IMR-90 (cell line): ENCODE results near the gene DCDC1. TPM values are rescaled to one million over a fixed set of nuclear protein-coding genes. Genes with fewer than 3 reads are reported as not detected.

Source experiments
- ATAC-seq: fragments of 200-7000 bp; cut with Tn5 transposase; 2 replicates; pipeline ENCODE4 v1.9.1; 2020; ENCODE audit warnings: low read depth, mild to moderate bottlenecking, moderate library complexity
- Bru-seq: library from RNA; stranded (reverse); fragments of 400-500 nt; gene quantifications from one replicate; lab custom pipeline; 2021; lab: Mats Ljungman, UMichigan
- BruChase-seq, 2 experiments: library from RNA; stranded (reverse); fragments of 400-500 nt; gene quantifications; one replicate each; lab custom pipeline; 2021; lab: Mats Ljungman, UMichigan
- BruUV-seq: library from RNA; stranded (reverse); fragments of 400-500 nt; replicated peaks from 2 replicates; lab custom pipeline; 2021; lab: Mats Ljungman, UMichigan
- CTCF ChIA-PET: fragments of 300-600 bp; formaldehyde crosslinking; extraction: SDS; loops from one replicate; lab custom pipeline; 2021; ENCODE audit warnings: antibody characterized with exemption; lab: Yijun Ruan, JAX
- POLR2A ChIA-PET: fragments of 300-600 bp; sonication (Branson Sonifier 250); formaldehyde crosslinking; loops from one replicate; lab custom pipeline; 2022; ENCODE audit warnings: antibody characterized with exemption; ENCODE audit not compliant: unreplicated experiment; lab: Charles Lee
- DNase-seq: peaks from one replicate; pipeline ENCODE4 v3.0.0; 2013
- H2AFZ ChIP-seq: replicated peaks from 2 replicates; pipeline ENCODE3; 2013; ENCODE audit warnings: low read length, mild to moderate bottlenecking; ENCODE audit not compliant: poor library complexity
- H2AK5ac ChIP-seq: 2 replicates; pipeline ENCODE4 v1.6.1; 2013; ENCODE audit warnings: low read depth, low read length, inconsistent platforms
- H2AK9ac ChIP-seq: replicated peaks from 2 replicates; pipeline ENCODE3; 2013; ENCODE audit warnings: mild to moderate bottlenecking, low read depth, low read length, moderate library complexity; ENCODE audit not compliant: poor library complexity
- H2BK120ac ChIP-seq: 2 replicates; pipeline ENCODE4 v1.6.1; 2013; ENCODE audit warnings: low read depth, low read length, inconsistent platforms
- H2BK15ac ChIP-seq: 3 replicates; pipeline ENCODE4 v1.6.1; 2013; ENCODE audit warnings: low read depth, low read length, inconsistent platforms
- H2BK20ac ChIP-seq: 2 replicates; pipeline ENCODE4 v1.6.1; 2013; ENCODE audit warnings: low read depth, mild to moderate bottlenecking, inconsistent platforms, low read length, moderate library complexity
- H2BK5ac ChIP-seq: 2 replicates; pipeline ENCODE4 v1.6.1; 2013; ENCODE audit warnings: mild to moderate bottlenecking, low read depth, low read length, inconsistent platforms; ENCODE audit not compliant: poor library complexity, severe bottlenecking
- H3K14ac ChIP-seq: replicated peaks from 2 replicates; pipeline ENCODE4 v1.6.1; 2013; ENCODE audit warnings: low read depth, low read length, inconsistent platforms
- H3K18ac ChIP-seq: 2 replicates; pipeline ENCODE4 v1.6.1; 2013; ENCODE audit warnings: low read depth, low read length, control low read depth
- H3K23ac ChIP-seq: 2 replicates; pipeline ENCODE4 v1.6.1; 2013; ENCODE audit warnings: low read depth, low read length, inconsistent platforms
- H3K27ac ChIP-seq: 2 replicates; pipeline ENCODE4 v1.5.1; 2013; ENCODE audit warnings: mild to moderate bottlenecking, control low read depth, low read length; ENCODE audit not compliant: insufficient read depth
- H3K27me3 ChIP-seq: 2 replicates; pipeline ENCODE4 v1.6.1; 2013; ENCODE audit warnings: low read length; ENCODE audit not compliant: control insufficient read depth, insufficient read depth
- H3K36me3 ChIP-seq: 2 replicates; pipeline ENCODE4 v1.6.1; 2013; ENCODE audit warnings: low read length, mixed read lengths; ENCODE audit not compliant: control insufficient read depth, insufficient read depth
- H3K4ac ChIP-seq: 2 replicates; pipeline ENCODE4 v1.6.1; 2013; ENCODE audit warnings: low read depth, low read length, inconsistent platforms
- H3K4me1 ChIP-seq: 2 replicates; pipeline ENCODE4 v1.6.1; 2013; ENCODE audit warnings: low read length, mixed read lengths; ENCODE audit not compliant: control insufficient read depth, insufficient read depth
- H3K4me2 ChIP-seq: 2 replicates; pipeline ENCODE4 v1.6.1; 2013; ENCODE audit warnings: low read depth, mild to moderate bottlenecking, control low read depth, low read length, moderate library complexity
- H3K4me3 ChIP-seq: 2 replicates; pipeline ENCODE4 v1.5.1; 2013; ENCODE audit warnings: low read depth, mild to moderate bottlenecking, control low read depth, low read length, moderate library complexity; ENCODE audit not compliant: insufficient read depth
- H3K56ac ChIP-seq: 2 replicates; pipeline ENCODE4 v1.6.1; 2013; ENCODE audit warnings: low read length, inconsistent platforms; ENCODE audit not compliant: insufficient read depth; ENCODE audit errors: extremely low read depth
- H3K79me1 ChIP-seq, 2 experiments: 2 replicates each; pipeline ENCODE4 v1.6.1; 2013; ENCODE audit warnings: low read length in 2 of 2, inconsistent platforms in 1 of 2, low read depth in 1 of 2
- H3K9ac ChIP-seq: 2 replicates; pipeline ENCODE4 v1.6.1; 2013; ENCODE audit warnings: low read depth, low read length, control low read depth
- H3K9me1 ChIP-seq: 2 replicates; pipeline ENCODE4 v1.6.1; 2013; ENCODE audit warnings: low read length, inconsistent platforms; ENCODE audit not compliant: insufficient read depth
- H3K9me3 ChIP-seq: 2 replicates; pipeline ENCODE4 v1.6.1; 2013; ENCODE audit warnings: low read length; ENCODE audit not compliant: control insufficient read depth, insufficient read depth
- H4K20me1 ChIP-seq: 2 replicates; pipeline ENCODE4 v1.6.1; 2013; ENCODE audit warnings: low read length, inconsistent platforms; ENCODE audit not compliant: insufficient read depth
- H4K5ac ChIP-seq: 2 replicates; pipeline ENCODE4 v1.6.1; 2013; ENCODE audit warnings: mild to moderate bottlenecking, low read depth, low read length, control low read depth
- H4K8ac ChIP-seq, 2 experiments: 2 replicates each; pipeline ENCODE4 v1.6.1; 2013; ENCODE audit warnings: low read depth in 2 of 2, low read length in 2 of 2, control low read depth in 1 of 2, inconsistent platforms in 1 of 2
- H4K91ac ChIP-seq: 2 replicates; pipeline ENCODE4 v1.6.1; 2013; ENCODE audit warnings: low read depth, low read length, inconsistent platforms; ENCODE audit not compliant: insufficient read depth
- BHLHE40 ChIP-seq: fragments of 150-350 bp; IDR thresholded peaks from 2 replicates; pipeline ENCODE4 v1.6.1; 2016; ENCODE audit warnings: mild to moderate bottlenecking, low read depth, low read length
- CEBPB ChIP-seq: IDR thresholded peaks from 2 replicates; pipeline ENCODE4 v1.6.1; 2012; ENCODE audit warnings: low read depth, low read length, improper control_type of control experiment
- CHD1 ChIP-seq: IDR thresholded peaks from 2 replicates; pipeline ENCODE4 v1.6.1; 2012; ENCODE audit warnings: low read depth, low read length, improper control_type of control experiment
- FOS ChIP-seq: fragments of 150-350 bp; IDR thresholded peaks from 2 replicates; pipeline ENCODE4 v1.6.1; 2016; ENCODE audit warnings: low read depth, low read length
- MAFK ChIP-seq: IDR thresholded peaks from 2 replicates; pipeline ENCODE4 v1.6.1; 2012; ENCODE audit warnings: low read depth, low read length, improper control_type of control experiment
- MXI1 ChIP-seq: IDR thresholded peaks from 2 replicates; pipeline ENCODE4 v1.6.1; 2012; ENCODE audit warnings: low read depth, mild to moderate bottlenecking, low read length, moderate library complexity, borderline replicate concordance
- NFE2L2 ChIP-seq: fragments of 150-350 bp; IDR thresholded peaks from 2 replicates; pipeline ENCODE4 v1.6.1; 2016; ENCODE audit warnings: low read depth, mild to moderate bottlenecking, low read length
- POLR2A ChIP-seq: IDR thresholded peaks from 2 replicates; pipeline ENCODE4 v1.6.1; 2012; ENCODE audit warnings: mild to moderate bottlenecking, low read depth, low read length
- RAD21 ChIP-seq: IDR thresholded peaks from 2 replicates; pipeline ENCODE4 v1.6.1; 2012; ENCODE audit warnings: low read length, improper control_type of control experiment
- RCOR1 ChIP-seq: IDR thresholded peaks from 2 replicates; pipeline ENCODE4 v1.6.1; 2012; ENCODE audit warnings: mild to moderate bottlenecking, low read length, improper control_type of control experiment; ENCODE audit not compliant: insufficient replicate concordance
- RFX5 ChIP-seq: IDR thresholded peaks from 2 replicates; pipeline ENCODE4 v1.8.0; 2012; ENCODE audit warnings: low read depth, mild to moderate bottlenecking, low read length, moderate library complexity
- USF2 ChIP-seq: fragments of 150-350 bp; IDR thresholded peaks from 2 replicates; pipeline ENCODE4 v1.6.1; 2017; ENCODE audit warnings: mild to moderate bottlenecking, antibody characterized with exemption, low read length, low read depth
- WGBS, 2 experiments: methylation state at CpG; one replicate each; pipeline versions ENCODE4 v1.1.5 to v1.1.7; 2013; ENCODE audit warnings: missing lambda C conversion rate in 2 of 2; ENCODE audit not compliant: insufficient read length in 1 of 2; ENCODE audit errors: extremely low coverage in 2 of 2; 5-methylcytosine and 5-hydroxymethylcytosine counted together
- dilution Hi-C: fragments of 300-500 bp; cut with HindIII; formaldehyde crosslinking; loops from one replicate; pipeline ENCODE4 v1.14.3; 2018; ENCODE audit warnings: low sequenced_read_pairs; ENCODE audit not compliant: unreplicated experiment
- in situ Hi-C: fragments of 300-500 bp; cut with MboI; formaldehyde crosslinking; loops from 3 replicates; pipeline ENCODE4 v1.14.3; 2019; ENCODE audit warnings: low sequenced_read_pairs, inconsistent platforms, mixed read lengths
- intact Hi-C: fragments of 100-400 bp; cut with micrococcal nuclease; formaldehyde crosslinking; loops from 2 replicates; pipeline ENCODE4 v1.10.0; 2022
- long read RNA-seq: library from polyadenylated mRNA; unstranded; transcript quantifications from one replicate; pipeline ENCODE4 v2.0.0, GENCODE V29; 2021; ENCODE audit not compliant: unreplicated experiment
- polyA plus RNA-seq, 3 experiments: library from polyadenylated mRNA; depleted of rRNA; stranded (reverse); fragments of >200 nt; gene quantifications; 2 replicates each; pipeline ENCODE4 v1.2.3, GENCODE V29; 2012; ENCODE audit warnings: low replicate concordance in 1 of 3
- total RNA-seq: library from RNA; depleted of rRNA; stranded (reverse); fragments of >200 nt; gene quantifications from 2 replicates; pipeline ENCODE4 v1.2.3, GENCODE V29; 2012; rRNA removed
- TF ChIP-seq, protein P1 (sequence below): conservative IDR thresholded peaks from 2 replicates; pipeline ENCODE4 v1.5.1; 2012; ENCODE audit warnings: mild to moderate bottlenecking, low read depth, low read length, improper control_type of control experiment

Gene DCDC1
- total RNA-seq: under 0.01 TPM in 1 of 2 replicates, not detected in the other
- polyA plus RNA-seq (2012; rRNA removed): not detected in 2 replicates
- 0.03 TPM in 1 of 2 replicates, not detected in the other for polyA plus RNA-seq (2012; cell fraction: cytosol; rRNA removed)
- polyA plus RNA-seq (2012; cell fraction: nucleus; rRNA removed; ENCODE audit: low replicate concordance): not detected in 2 replicates
- percentile 2 among the genes with signal in this experiment for Bru-seq, nascent RNA
- BruChase-seq, experiment 1, labeled RNA remaining after a 6-hour chase: percentile 4 among the genes with signal in this experiment
- percentile 4 among the genes with signal in this experiment for BruChase-seq, experiment 2, labeled RNA remaining after a 2-hour chase
- long read RNA-seq: 0 reads

GRCh38 chr11:31369348-31370329 lies at the start of gene DCDC1, which contains the start of gene DNAJC24:
Gene DCDC1, minus strand, starts transcription at chr11:31369739. Its CDS starts 41,459 bp downstream, at chr11:31328280.
Gene DNAJC24, plus strand, starts transcription at chr11:31369860. Its CDS starts 889 bp downstream, at chr11:31370749.
- ATAC-seq: peak; percentile 100
- WGBS, 2 experiments: 0% methylated on average over 13 of the region's 53 CpGs; no CpG with 5 or more reads in 1 of the 2 experiments
- TF ChIP-seq RFX5: no peak
- TF ChIP-seq RCOR1: no peak
- TF ChIP-seq RAD21: no peak
- no peak for TF ChIP-seq NFE2L2
- TF ChIP-seq POLR2A: peak; percentile 56; the same call in 1 of the 2 replicates
- TF ChIP-seq BHLHE40: no peak
- TF ChIP-seq USF2: no peak
- no peak for TF ChIP-seq CHD1
- no peak for TF ChIP-seq FOS
- TF ChIP-seq, protein P1, sequence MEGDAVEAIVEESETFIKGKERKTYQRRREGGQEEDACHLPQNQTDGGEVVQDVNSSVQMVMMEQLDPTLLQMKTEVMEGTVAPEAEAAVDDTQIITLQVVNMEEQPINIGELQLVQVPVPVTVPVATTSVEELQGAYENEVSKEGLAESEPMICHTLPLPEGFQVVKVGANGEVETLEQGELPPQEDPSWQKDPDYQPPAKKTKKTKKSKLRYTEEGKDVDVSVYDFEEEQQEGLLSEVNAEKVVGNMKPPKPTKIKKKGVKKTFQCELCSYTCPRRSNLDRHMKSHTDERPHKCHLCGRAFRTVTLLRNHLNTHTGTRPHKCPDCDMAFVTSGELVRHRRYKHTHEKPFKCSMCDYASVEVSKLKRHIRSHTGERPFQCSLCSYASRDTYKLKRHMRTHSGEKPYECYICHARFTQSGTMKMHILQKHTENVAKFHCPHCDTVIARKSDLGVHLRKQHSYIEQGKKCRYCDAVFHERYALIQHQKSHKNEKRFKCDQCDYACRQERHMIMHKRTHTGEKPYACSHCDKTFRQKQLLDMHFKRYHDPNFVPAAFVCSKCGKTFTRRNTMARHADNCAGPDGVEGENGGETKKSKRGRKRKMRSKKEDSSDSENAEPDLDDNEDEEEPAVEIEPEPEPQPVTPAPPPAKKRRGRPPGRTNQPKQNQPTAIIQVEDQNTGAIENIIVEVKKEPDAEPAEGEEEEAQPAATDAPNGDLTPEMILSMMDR: no peak
- peak; percentile 71; the same call in 1 of the 2 replicates for TF ChIP-seq MXI1
- no peak for TF ChIP-seq CEBPB
- no peak for TF ChIP-seq MAFK

More at GRCh38 chr11:31369348-31370329, at the start of gene DCDC1, which contains the start of gene DNAJC24:
- no peaks in the 10 kb centered on the region for H3K4me1 ChIP-seq
- POLR2A ChIA-PET: interaction anchor here (0.5 to 0.6 kb wide), 2 partner anchors 605 to 667 kb away, joined by 3 to 4 read pairs; no protein-coding TSS in a partner anchor
- peak within 1 kb of the TSS; percentile 9 for H2BK5ac ChIP-seq
- peak within 1 kb of the TSS; percentile 86 for H3K4ac ChIP-seq
- dilution Hi-C loops (no loop called here), intact Hi-C loops (loop anchor here (1.0 kb wide), 1 partner anchor 43 kb away; no protein-coding TSS in a partner anchor), in situ Hi-C loops (no loop called here)
- BruUV-seq: no TSS peak
- no peaks in the 10 kb centered on the region for H4K20me1 ChIP-seq
- no peak within 1 kb of the TSS; the same call in 2 of the 3 replicates for H2BK15ac ChIP-seq
- no peaks in the 10 kb centered on the region for H3K9me1 ChIP-seq
- CTCF ChIA-PET: interaction anchor here (0.6 to 0.8 kb wide), 5 partner anchors 16 to 975 kb away, joined by 3 read pairs; no protein-coding TSS in a partner anchor
- H3K4me2 ChIP-seq: peak within 1 kb of the TSS; percentile 83
- H2BK20ac ChIP-seq: no peak within 1 kb of the TSS
- peak within 1 kb of the TSS; percentile 89 to 96 for H4K8ac ChIP-seq
- peak within 1 kb of the TSS; percentile 64 for H3K4me3 ChIP-seq
- peak within 1 kb of the TSS; percentile 90 for H3K9ac ChIP-seq
- H3K27ac ChIP-seq: peak within 1 kb of the TSS; percentile 69
- H2AFZ ChIP-seq: peak within 1 kb of the TSS; percentile 93
- peak within 1 kb of the TSS; percentile 56 for H4K5ac ChIP-seq
- DNase-seq: peak; percentile 91
- no peak within 1 kb of the TSS for H2BK120ac ChIP-seq
- 0 out of 2 replicates have a peak within 1 kb of the TSS, but pooled peaks have one; percentile 4 for H3K18ac ChIP-seq
- H3K23ac ChIP-seq: peak within 1 kb of the TSS; percentile 73
- no peaks in the 10 kb centered on the region for H3K36me3 ChIP-seq
- H3K9me3 ChIP-seq: no peaks in the 10 kb centered on the region
- peak within 1 kb of the TSS; percentile 44; the same call in 1 of the 2 replicates for H4K91ac ChIP-seq
- peak within 1 kb of the TSS; percentile 60 for H2AK9ac ChIP-seq
- H3K56ac ChIP-seq: peak within 1 kb of the TSS; percentile 70
- H3K14ac ChIP-seq: peak within 1 kb of the TSS; percentile 86
- H3K79me1 ChIP-seq: peaks cover 8 to 15% of the 10 kb centered on the region in 2 experiments; a peak in 1 of 4 replicates
- no peaks in the 10 kb centered on the region for H3K27me3 ChIP-seq
- no peak within 1 kb of the TSS for H2AK5ac ChIP-seq
